Fibroblast of lung (primary cell): Measurements from ENCODE around the gene NAIF1. TPM values are rescaled to one million over a fixed set of nuclear protein-coding genes. Genes with fewer than 3 reads are reported as not detected.

Experiments
- DNase-seq, 2 donors: peaks; one replicate each; pipeline versions ENCODE4 v3.0.0 to v3.0.0-alpha.2; 2010; ENCODE audit warnings: low read depth in 2 of 2
- H2AFZ ChIP-seq: 2 replicates; pipeline ENCODE4 v1.5.1; 2012; ENCODE audit warnings: low read length, control low read depth, inconsistent platforms
- H3K27ac ChIP-seq: 2 replicates; pipeline ENCODE4 v1.5.1; 2011; ENCODE audit warnings: low read length, control low read depth; ENCODE audit not compliant: insufficient read depth
- H3K27me3 ChIP-seq: 2 replicates; pipeline ENCODE4 v1.5.1; 2011; ENCODE audit warnings: mild to moderate bottlenecking, low read length; ENCODE audit not compliant: control insufficient read depth, insufficient read depth
- H3K36me3 ChIP-seq: 2 replicates; pipeline ENCODE4 v1.5.1; 2011; ENCODE audit warnings: low read length; ENCODE audit not compliant: control insufficient read depth, insufficient read depth
- H3K4me1 ChIP-seq: 2 replicates; pipeline ENCODE4 v1.5.1; 2011; ENCODE audit warnings: low read length; ENCODE audit not compliant: control insufficient read depth, insufficient read depth; ENCODE audit errors: extremely low read depth
- H3K4me2 ChIP-seq: 2 replicates; pipeline ENCODE4 v1.5.1; 2011; ENCODE audit warnings: low read length, control low read depth; ENCODE audit not compliant: insufficient read depth; ENCODE audit errors: extremely low read depth
- H3K4me3 ChIP-seq, 4 experiments: fragments of 200-600 bp in 1 of 4; sonication (generic) in 1 of 4; replicated peaks in 1 of 4; 2 replicates each; pipeline ENCODE4 v1.5.1; 2011 to 2016; ENCODE audit warnings: low read length in 4 of 4, low read depth in 3 of 4, mild to moderate bottlenecking in 3 of 4, control low read depth in 2 of 4, inconsistent platforms in 1 of 4, mixed read lengths in 1 of 4; ENCODE audit not compliant: insufficient read depth in 1 of 4; ENCODE audit errors: control extremely low read depth in 1 of 4
- H3K79me2 ChIP-seq: 2 replicates; pipeline ENCODE4 v1.5.1; 2012; ENCODE audit warnings: mild to moderate bottlenecking, low read length, inconsistent platforms; ENCODE audit not compliant: control insufficient read depth, insufficient read depth
- H3K9ac ChIP-seq: 2 replicates; pipeline ENCODE4 v1.5.1; 2011; ENCODE audit warnings: mild to moderate bottlenecking, low read length, control low read depth; ENCODE audit not compliant: insufficient read depth
- H3K9me3 ChIP-seq: 2 replicates; pipeline ENCODE4 v1.5.1; 2012; ENCODE audit warnings: low read depth, low read length; ENCODE audit not compliant: control insufficient read depth, insufficient read depth
- H4K20me1 ChIP-seq: 2 replicates; pipeline ENCODE4 v1.5.1; 2011; ENCODE audit warnings: low read length; ENCODE audit not compliant: control insufficient read depth, insufficient read depth; ENCODE audit errors: extremely low read depth
- EZH2 ChIP-seq: IDR thresholded peaks from 2 replicates; pipeline ENCODE4 v1.5.1; 2012; ENCODE audit warnings: low read length, control low read depth, mild to moderate bottlenecking; ENCODE audit errors: missing control alignments
- polyA plus RNA-seq, 2 donors: library from polyadenylated mRNA; depleted of rRNA in 1 of 2; stranded (reverse) in 1 of 2; unstranded in 1 of 2; fragments of >200 nt; gene quantifications; 2 replicates each; pipeline ENCODE4 v1.2.1, GENCODE V29; 2011 to 2012; ENCODE audit warnings: missing spikeins in 1 of 2
- total RNA-seq: library from RNA; depleted of rRNA; stranded (reverse); fragments of >200 nt; gene quantifications from 2 replicates; pipeline ENCODE4 v1.2.1, GENCODE V29; 2014
- TF ChIP-seq, protein P1 (sequence below), 2 donors: IDR thresholded peaks in 1 of 2; conservative IDR thresholded peaks in 1 of 2; 1 replicate in 1 of 2; 2 replicates in 1 of 2; pipeline ENCODE4 v1.5.1; 2011 to 2012; ENCODE audit warnings: low read length in 2 of 2, control low read depth in 1 of 2, inconsistent platforms in 1 of 2, low read depth in 1 of 2, mild to moderate bottlenecking in 1 of 2

The NAIF1 gene
- total and polyA plus RNA-seq, 2 donors (not counting 1 experiment from before 2014, with no cell fraction given), result 5.5 to 13.2 TPM

GRCh38 chr9:128054087-128054486 lies 13.0 kb downstream of the NAIF1 start:
- H3K9me3 ChIP-seq, result no peaks in the 10 kb centered on the region
- no peak overlapping the region for H3K9ac ChIP-seq
- H3K79me2 ChIP-seq, result no peaks in the 10 kb centered on the region
- H3K4me2 ChIP-seq, result no peak overlapping the region
- H3K27ac ChIP-seq, result no peak overlapping the region
- H3K27me3 ChIP-seq, result no peaks in the 10 kb centered on the region
- no peaks in the 10 kb centered on the region for H4K20me1 ChIP-seq
- no peak for TF ChIP-seq EZH2
- TF ChIP-seq, protein P1, sequence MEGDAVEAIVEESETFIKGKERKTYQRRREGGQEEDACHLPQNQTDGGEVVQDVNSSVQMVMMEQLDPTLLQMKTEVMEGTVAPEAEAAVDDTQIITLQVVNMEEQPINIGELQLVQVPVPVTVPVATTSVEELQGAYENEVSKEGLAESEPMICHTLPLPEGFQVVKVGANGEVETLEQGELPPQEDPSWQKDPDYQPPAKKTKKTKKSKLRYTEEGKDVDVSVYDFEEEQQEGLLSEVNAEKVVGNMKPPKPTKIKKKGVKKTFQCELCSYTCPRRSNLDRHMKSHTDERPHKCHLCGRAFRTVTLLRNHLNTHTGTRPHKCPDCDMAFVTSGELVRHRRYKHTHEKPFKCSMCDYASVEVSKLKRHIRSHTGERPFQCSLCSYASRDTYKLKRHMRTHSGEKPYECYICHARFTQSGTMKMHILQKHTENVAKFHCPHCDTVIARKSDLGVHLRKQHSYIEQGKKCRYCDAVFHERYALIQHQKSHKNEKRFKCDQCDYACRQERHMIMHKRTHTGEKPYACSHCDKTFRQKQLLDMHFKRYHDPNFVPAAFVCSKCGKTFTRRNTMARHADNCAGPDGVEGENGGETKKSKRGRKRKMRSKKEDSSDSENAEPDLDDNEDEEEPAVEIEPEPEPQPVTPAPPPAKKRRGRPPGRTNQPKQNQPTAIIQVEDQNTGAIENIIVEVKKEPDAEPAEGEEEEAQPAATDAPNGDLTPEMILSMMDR (conservative IDR thresholded peaks at IDR 0.05 in 1 of 2, IDR thresholded peaks at IDR 0.05 in 1 of 2; ENCODE audit: low read depth in 1 of 2, low read length in 2 of 2), result no peak
- no peaks in the 10 kb centered on the region for H3K36me3 ChIP-seq
- no peak overlapping the region for H2AFZ ChIP-seq
- no peak overlapping the region for H3K4me3 ChIP-seq
- no peak for DNase-seq
- H3K4me1 ChIP-seq, result peaks cover 14% of the 10 kb centered on the region

DNA sequence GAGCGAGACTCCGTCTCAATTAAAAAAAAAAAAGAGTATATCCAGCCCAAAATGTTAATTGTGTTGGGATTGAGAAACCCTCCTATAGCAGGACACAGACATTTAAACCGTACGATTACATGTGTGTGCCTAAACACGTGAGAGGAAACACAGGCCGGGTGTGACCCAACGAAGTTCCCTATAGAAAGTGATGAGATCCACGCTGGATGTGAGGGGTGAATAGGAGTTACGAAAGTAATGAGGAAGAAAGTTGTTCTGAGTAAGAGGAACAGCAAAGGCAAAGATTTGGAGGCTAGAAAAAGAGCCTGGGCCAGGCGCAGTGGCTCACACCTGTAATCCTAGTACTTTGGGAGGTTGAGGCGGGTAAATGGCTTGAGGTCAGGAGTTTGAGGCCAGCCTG lies 13.6 kb downstream of the NAIF1 start:
- Histone ChIP-seq H3K36me3 (no peaks in the 10 kb centered on the region), H3K27ac (no peak overlapping the region), H3K27me3 (no peaks in the 10 kb centered on the region), H3K4me3 (no peak overlapping the region), H3K9ac (no peak overlapping the region), H3K4me1 (peaks cover 14% of the 10 kb centered on the region), H3K4me2 (no peak overlapping the region), H3K79me2 (no peaks in the 10 kb centered on the region), H3K9me3 (no peaks in the 10 kb centered on the region), H2AFZ (no peak overlapping the region), H4K20me1 (no peaks in the 10 kb centered on the region)
- DNase-seq, result no peak
- TF ChIP-seq, protein P1 (conservative IDR thresholded peaks at IDR 0.05 in 1 of 2, IDR thresholded peaks at IDR 0.05 in 1 of 2; ENCODE audit: low read depth in 1 of 2, low read length in 2 of 2), result no peak
- TF ChIP-seq EZH2, result no peak

DNA sequence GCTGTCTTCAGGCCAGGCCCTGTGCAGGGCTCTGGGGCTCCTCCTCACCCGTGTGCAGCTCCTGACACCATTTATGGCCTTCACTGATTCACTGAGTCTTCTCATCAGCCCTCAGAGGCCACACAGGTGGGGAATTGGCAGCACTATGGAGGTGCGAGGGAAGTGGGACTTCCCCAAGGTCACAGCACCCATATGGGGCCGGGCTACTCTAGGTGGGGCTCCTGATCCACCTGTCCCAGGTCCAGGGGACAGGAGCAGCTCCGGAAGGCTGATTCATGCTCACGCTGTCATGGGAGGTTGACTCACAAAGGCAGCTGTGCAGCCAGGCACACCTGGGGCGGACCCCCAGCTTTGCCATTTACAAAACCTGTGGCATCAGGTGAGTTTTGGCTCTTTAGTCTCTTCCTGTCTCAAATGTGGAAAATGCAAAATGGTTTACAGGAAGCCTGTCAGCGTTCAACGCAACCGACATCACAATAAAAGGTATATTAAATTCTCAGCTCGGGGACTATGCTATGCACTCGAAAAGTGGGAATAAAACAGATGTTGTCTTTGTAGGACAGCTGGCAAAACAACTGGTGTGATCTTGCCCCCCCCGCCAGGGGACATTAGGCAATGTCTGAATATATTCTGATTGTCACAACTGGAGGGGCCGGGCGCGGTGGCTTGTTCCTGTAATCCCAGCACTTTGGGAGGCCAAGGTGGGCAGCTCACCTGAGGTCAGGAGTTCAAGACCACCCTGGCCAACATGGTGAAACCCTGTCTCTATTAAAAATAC lies 15.0 kb downstream of the NAIF1 start:
- no peak overlapping the region for H2AFZ ChIP-seq
- H3K36me3 ChIP-seq, result no peaks in the 10 kb centered on the region
- H4K20me1 ChIP-seq, result no peaks in the 10 kb centered on the region
- no peaks in the 10 kb centered on the region for H3K9me3 ChIP-seq
- H3K9ac ChIP-seq, result no peak overlapping the region
- no peak overlapping the region for H3K4me3 ChIP-seq
- H3K27ac ChIP-seq, result no peak overlapping the region
- H3K27me3 ChIP-seq, result no peaks in the 10 kb centered on the region
- H3K4me2 ChIP-seq, result no peak overlapping the region
- peaks cover 7% of the 10 kb centered on the region for H3K4me1 ChIP-seq
- no peaks in the 10 kb centered on the region for H3K79me2 ChIP-seq
- no peak for DNase-seq
- TF ChIP-seq EZH2, result no peak
- TF ChIP-seq, protein P1 (conservative IDR thresholded peaks at IDR 0.05 in 1 of 2, IDR thresholded peaks at IDR 0.05 in 1 of 2; ENCODE audit: low read depth in 1 of 2, low read length in 2 of 2), result no peak
